Esophagus muscularis mucosa (tissue), 4 donors: ENCODE results near the gene DMRT2. TPM values are rescaled to one million over a fixed set of nuclear protein-coding genes. Genes with fewer than 3 reads are reported as not detected.

ENCODE experiments used
- DNase-seq: peaks from one replicate; pipeline ENCODE4 v3.0.0-alpha.2; 2017; ENCODE audit errors: extremely low spot score
- H3K27ac ChIP-seq, 4 donors: fragments of 200-600 bp; sonication (generic); replicated peaks in 1 of 4; 1 replicate in 3 of 4; 2 replicates in 1 of 4; pipeline ENCODE4 v1.5.1; 2016 to 2019; ENCODE audit warnings: mild to moderate bottlenecking in 1 of 4
- H3K27me3 ChIP-seq, 4 donors: fragments of 200-600 bp; sonication (generic); one replicate each; pipeline versions ENCODE4 v1.5.1 to v1.6.0; 2016 to 2019
- H3K36me3 ChIP-seq, 4 donors: fragments of 200-600 bp; sonication (generic); one replicate each; pipeline ENCODE4 v1.5.1; 2016 to 2019
- H3K4me1 ChIP-seq, 4 donors: fragments of 200-600 bp; sonication (generic); one replicate each; pipeline ENCODE4 v1.5.1; 2016 to 2019
- H3K4me3 ChIP-seq, 4 donors: fragments of 200-600 bp; sonication (generic); 1 replicate in 2 of 4; 2 replicates in 2 of 4; pipeline ENCODE4 v1.5.1; 2016 to 2019; ENCODE audit warnings: mild to moderate bottlenecking in 4 of 4, moderate library complexity in 1 of 4
- H3K9me3 ChIP-seq, 4 donors: fragments of 200-600 bp; sonication (generic); 1 replicate in 3 of 4; 2 replicates in 1 of 4; pipeline ENCODE4 v1.5.1; 2016 to 2019
- CTCF ChIP-seq, 3 experiments: fragments of 200-600 bp in 2 of 3; fragments of 450-650 bp in 1 of 3; sonication (generic) in 2 of 3; IDR thresholded peaks; one replicate each; pipeline ENCODE4 v1.5.1; 2017 to 2019; ENCODE audit warnings: antibody characterized with exemption in 3 of 3, mild to moderate bottlenecking in 2 of 3, moderate library complexity in 1 of 3
- EP300 ChIP-seq: sonication (generic); formaldehyde crosslinking; IDR thresholded peaks from one replicate; pipeline ENCODE4 v1.6.1; 2017; ENCODE audit warnings: antibody characterized with exemption
- POLR2A ChIP-seq: fragments of 450-650 bp; IDR thresholded peaks from one replicate; pipeline ENCODE4 v1.6.1; 2017; ENCODE audit warnings: antibody characterized with exemption, moderate library complexity, mild to moderate bottlenecking, low read depth
- POLR2AphosphoS5 ChIP-seq, 2 donors: sonication (generic); formaldehyde crosslinking; IDR thresholded peaks; one replicate each; pipeline ENCODE4 v1.6.1; 2017; ENCODE audit warnings: antibody characterized with exemption in 2 of 2
- WGBS: methylation state at CpG from one replicate; pipeline ENCODE4 v1.1.5; 2018; 5-methylcytosine and 5-hydroxymethylcytosine counted together
- intact Hi-C: fragments of 100-400 bp; cut with DNase I; formaldehyde crosslinking; loops from one replicate; pipeline ENCODE4 v1.15.1; 2023
- total RNA-seq, 4 donors: library from RNA; depleted of rRNA; stranded (reverse); fragments of >200 nt; gene quantifications; one replicate each; pipeline versions ENCODE4 v1.1.0 to v1.2.1, GENCODE V29; 2016

The DMRT2 gene
- total RNA-seq, 4 donors from 2014 or later: 0.33 to 0.80 (median 0.50) TPM

- 22% methylated on average over 9 of the region's 11 CpGs for WGBS
- peaks cover 29 to 55% (median 51%) of the 10 kb centered on the region in 4 donors for H3K4me1 ChIP-seq
- intact Hi-C loops: no loop called here
- DNase-seq: peak; percentile 83
- peaks cover 15 to 100% (median 86%) of the 10 kb centered on the region in 4 donors for H3K27me3 ChIP-seq
- H3K4me3 ChIP-seq: no peak overlapping the region
- no peaks in the 10 kb centered on the region for H3K36me3 ChIP-seq
- no peak for TF ChIP-seq EP300
- no peak for TF ChIP-seq POLR2A
- TF ChIP-seq CTCF (IDR thresholded peaks at IDR 0.05): no peak
- TF ChIP-seq POLR2AphosphoS5 (IDR thresholded peaks at IDR 0.05): no peak
- H3K9me3 ChIP-seq: no peaks in the 10 kb centered on the region
- no peak overlapping the region for H3K27ac ChIP-seq
These were observed 5.5 kb upstream of the DMRT2 start for GRCh38 chr9:1044643-1045042.

GRCh38 chr9:1046639-1047572 is 3.3 kb upstream of the DMRT2 start:
- H3K27me3 ChIP-seq: peaks cover 15 to 100% (median 86%) of the 10 kb centered on the region in 4 donors
- H3K27ac ChIP-seq: peak overlapping the region in 1 of 4 donors; percentile 44
- no peaks in the 10 kb centered on the region for H3K36me3 ChIP-seq
- WGBS: 18% methylated on average over 33 of the region's 36 CpGs
- TF ChIP-seq POLR2AphosphoS5 (IDR thresholded peaks at IDR 0.05) (no peak), EP300 (no peak), CTCF (IDR thresholded peaks at IDR 0.05) (no peak), POLR2A (no peak)
- peak; percentile 66 for DNase-seq
- no peaks in the 10 kb centered on the region for H3K9me3 ChIP-seq
- H3K4me3 ChIP-seq: peak overlapping the region; percentile 44 to 58 (median 48)
- H3K4me1 ChIP-seq: peaks cover 46 to 76% (median 72%) of the 10 kb centered on the region in 4 donors
- intact Hi-C loops: no loop called here

- Histone ChIP-seq H3K4me3 (peak overlapping the region; percentile 44 to 58 (median 48)), H3K9me3 (no peaks in the 10 kb centered on the region), H3K27me3 (peaks cover 15 to 100% (median 83%) of the 10 kb centered on the region in 4 donors), H3K4me1 (peaks cover 49 to 76% (median 74%) of the 10 kb centered on the region in 4 donors), H3K27ac (peak overlapping the region in 1 of 4 donors; percentile 23), H3K36me3 (no peaks in the 10 kb centered on the region)
- WGBS: 4% methylated on average over 23 of the region's 23 CpGs
- no peak for TF ChIP-seq POLR2A
- no peak for TF ChIP-seq CTCF (IDR thresholded peaks at IDR 0.05)
- TF ChIP-seq POLR2AphosphoS5 (IDR thresholded peaks at IDR 0.05): no peak
- no peak for TF ChIP-seq EP300
- intact Hi-C loops: no loop called here
- peak; percentile 90 for DNase-seq
These were observed 2.4 kb upstream of the DMRT2 start for GRCh38 chr9:1047591-1048230.

- Histone ChIP-seq H3K27me3 (peaks cover 15 to 100% (median 84%) of the 10 kb centered on the region in 4 donors), H3K36me3 (no peaks in the 10 kb centered on the region), H3K4me1 (peaks cover 53 to 77% (median 75%) of the 10 kb centered on the region in 4 donors), H3K4me3 (peak overlapping the region; percentile 44 to 58 (median 48)), H3K9me3 (no peaks in the 10 kb centered on the region), H3K27ac (no peak overlapping the region)
- intact Hi-C loops: no loop called here
- DNase-seq: no peak
- TF ChIP-seq EP300 (no peak), POLR2AphosphoS5 (IDR thresholded peaks at IDR 0.05) (no peak), POLR2A (no peak), CTCF (IDR thresholded peaks at IDR 0.05) (no peak)
- 27% methylated on average over 8 of the region's 8 CpGs for WGBS
These were observed 1.9 kb upstream of the DMRT2 start for GRCh38 chr9:1048231-1048619.
